Measurements from ENCODE around the gene GRK3. TPM values are rescaled to one million over a fixed set of nuclear protein-coding genes. Genes with fewer than 3 reads are reported as not detected.

The GRK3 gene
- total and polyA plus RNA-seq, 10 of the 15 experiments (the other 5 are each of a cell fraction or from before 2014, with no cell fraction given) = 3.1 to 35.1 (median 14.7) TPM

DNA sequence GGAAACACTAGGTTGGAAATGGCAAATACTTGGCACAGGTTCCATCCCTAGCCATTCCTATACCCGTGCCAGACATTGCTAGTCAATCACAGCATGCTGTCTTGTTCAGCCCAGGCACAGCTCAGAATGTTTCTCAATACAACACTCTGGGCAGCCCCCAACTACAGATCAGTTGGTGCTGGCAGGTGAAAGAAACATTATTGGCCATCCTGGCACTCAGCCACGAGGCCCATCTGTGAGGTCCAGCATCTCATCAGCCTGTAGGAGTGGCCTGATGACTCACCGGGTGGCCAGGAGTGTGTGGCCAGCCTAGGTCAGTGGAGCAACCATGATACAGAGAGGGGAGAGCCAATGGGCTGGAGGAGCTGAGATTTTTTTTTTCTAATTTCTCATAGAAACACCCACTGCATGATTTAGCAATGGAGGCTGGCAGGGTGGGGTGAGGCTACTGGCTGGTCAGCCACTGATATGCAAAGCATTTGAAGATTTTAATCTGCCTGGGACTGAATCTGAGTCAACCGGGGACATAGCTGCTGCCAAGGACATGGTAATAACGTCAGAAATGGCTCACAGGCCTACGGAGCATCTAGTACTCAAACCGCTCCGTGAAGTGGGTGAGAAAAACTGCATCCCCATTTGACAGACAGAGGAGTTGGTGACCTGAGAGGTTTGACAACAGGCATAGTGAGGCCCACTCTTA lies 182.9 kb downstream of the GRK3 start:
- no peak overlapping the region for H3K4me2 ChIP-seq (ENCODE audit: control insufficient read depth, insufficient read depth)

More for the DNA sequence above, 182.9 kb downstream of the GRK3 start:
- ChIA-PET SMC1A (ENCODE audit: uncharacterized antibody, unreplicated experiment) (no interaction called here), CTCF (interaction anchor here (2.6 kb wide), 1 partner anchor 25 kb away, joined by 7 read pairs; no protein-coding TSS in a partner anchor), RAD21 (ENCODE audit: unreplicated experiment) (interaction anchor here (1.4 kb wide), 1 partner anchor 203 kb away, joined by 3 read pairs; no protein-coding TSS in a partner anchor), POLR2A (no interaction called here)
- Histone ChIP-seq H3K4me3 (no peak overlapping the region), H3K4me1 (ENCODE audit: control insufficient read depth, insufficient read depth, low read length) (peaks cover 20% of the 10 kb centered on the region), H4K20me1 (ENCODE audit: control insufficient read depth, insufficient read depth) (no peaks in the 10 kb centered on the region), H3K27me3 (replicated peaks in 1 of 2; ENCODE audit: control insufficient read depth in 2 of 2, insufficient read depth in 2 of 2, low read length in 1 of 2) (no peaks in the 10 kb centered on the region), H3K36me3 (ENCODE audit: control insufficient read depth in 2 of 2, insufficient read depth in 2 of 2, low read length in 1 of 2) (no peaks in the 10 kb centered on the region), H3K27ac (ENCODE audit: control insufficient read depth, insufficient read depth) (no peak overlapping the region), H3K79me2 (ENCODE audit: control insufficient read depth, insufficient read depth, low read length) (no peaks in the 10 kb centered on the region), H2AFZ (ENCODE audit: control insufficient read depth, low read depth, low read length) (no peak overlapping the region), H3K9me3 (replicated peaks; ENCODE audit: control insufficient read depth, insufficient read depth, low read length) (no peaks in the 10 kb centered on the region), H3K9ac (ENCODE audit: control insufficient read depth, insufficient read depth, low read length) (no peak overlapping the region)
- ATAC-seq (no peak), DNase-seq (ENCODE audit: low read depth, low spot score) (no peak), FAIRE-seq (no peak)
- intact Hi-C loops (cut with micrococcal nuclease; ENCODE audit: unreplicated experiment) = no loop called here
- in situ Hi-C loops (cut with MboI) = no loop called here
- TF ChIP-seq, protein P1, sequence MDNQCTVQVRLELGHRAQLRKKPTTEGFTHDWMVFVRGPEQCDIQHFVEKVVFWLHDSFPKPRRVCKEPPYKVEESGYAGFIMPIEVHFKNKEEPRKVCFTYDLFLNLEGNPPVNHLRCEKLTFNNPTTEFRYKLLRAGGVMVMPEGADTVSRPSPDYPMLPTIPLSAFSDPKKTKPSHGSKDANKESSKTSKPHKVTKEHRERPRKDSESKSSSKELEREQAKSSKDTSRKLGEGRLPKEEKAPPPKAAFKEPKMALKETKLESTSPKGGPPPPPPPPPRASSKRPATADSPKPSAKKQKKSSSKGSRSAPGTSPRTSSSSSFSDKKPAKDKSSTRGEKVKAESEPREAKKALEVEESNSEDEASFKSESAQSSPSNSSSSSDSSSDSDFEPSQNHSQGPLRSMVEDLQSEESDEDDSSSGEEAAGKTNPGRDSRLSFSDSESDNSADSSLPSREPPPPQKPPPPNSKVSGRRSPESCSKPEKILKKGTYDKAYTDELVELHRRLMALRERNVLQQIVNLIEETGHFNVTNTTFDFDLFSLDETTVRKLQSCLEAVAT (IDR thresholded peaks at IDR 0.05) = 0 out of 2 replicates have a peak, but pooled peaks have one; percentile 48
- TF ChIP-seq, protein P2, sequence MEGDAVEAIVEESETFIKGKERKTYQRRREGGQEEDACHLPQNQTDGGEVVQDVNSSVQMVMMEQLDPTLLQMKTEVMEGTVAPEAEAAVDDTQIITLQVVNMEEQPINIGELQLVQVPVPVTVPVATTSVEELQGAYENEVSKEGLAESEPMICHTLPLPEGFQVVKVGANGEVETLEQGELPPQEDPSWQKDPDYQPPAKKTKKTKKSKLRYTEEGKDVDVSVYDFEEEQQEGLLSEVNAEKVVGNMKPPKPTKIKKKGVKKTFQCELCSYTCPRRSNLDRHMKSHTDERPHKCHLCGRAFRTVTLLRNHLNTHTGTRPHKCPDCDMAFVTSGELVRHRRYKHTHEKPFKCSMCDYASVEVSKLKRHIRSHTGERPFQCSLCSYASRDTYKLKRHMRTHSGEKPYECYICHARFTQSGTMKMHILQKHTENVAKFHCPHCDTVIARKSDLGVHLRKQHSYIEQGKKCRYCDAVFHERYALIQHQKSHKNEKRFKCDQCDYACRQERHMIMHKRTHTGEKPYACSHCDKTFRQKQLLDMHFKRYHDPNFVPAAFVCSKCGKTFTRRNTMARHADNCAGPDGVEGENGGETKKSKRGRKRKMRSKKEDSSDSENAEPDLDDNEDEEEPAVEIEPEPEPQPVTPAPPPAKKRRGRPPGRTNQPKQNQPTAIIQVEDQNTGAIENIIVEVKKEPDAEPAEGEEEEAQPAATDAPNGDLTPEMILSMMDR (IDR thresholded peaks at IDR 0.05 in 2 of 3, conservative IDR thresholded peaks at IDR 0.05 in 1 of 3; ENCODE audit: control insufficient read depth in 2 of 3, extremely low read depth in 1 of 3, insufficient read depth in 1 of 3, low read depth in 3 of 3, low read length in 3 of 3) = no peak
- WGBS (ENCODE audit: insufficient coverage, insufficient replicate concordance, low lambda C conversion rate, missing lambda C conversion rate) = 40% methylated on average over 8 of the region's 8 CpGs
- BruUV-seq (replicated peaks) = no TSS peak

Measured in GM12878 (cell line).